ENCODE data around the gene FUBP3.
A peak's percentile ranks its signal among the peaks of the same experiment; 100 is the strongest.
"Not testable (repeated sequence)": the region's sequence is repeated elsewhere in the genome, so short reads cannot be mapped to it uniquely, and the experiment has no call there.

Gene FUBP3

GRCh38 chr9:130664251-130665028 is 85.1 kb downstream of the FUBP3 start, which contains the start of gene PRDM12:
Gene PRDM12, plus strand, starts transcription at chr9:130664594. Its CDS starts 60 bp downstream, at chr9:130664654.
- DNase-seq = no peak

GRCh38 chr9:130665029-130665430 is 85.7 kb downstream of the FUBP3 start:
- DNase-seq = no peak

GRCh38 chr9:130665431-130666392 is 86.3 kb downstream of the FUBP3 start:
- DNase-seq = no peak

GRCh38 chr9:130666393-130667119 is 87.2 kb downstream of the FUBP3 start:
- DNase-seq = no peak

- DNase-seq = no peak
These were observed 87.7 kb downstream of the FUBP3 start for GRCh38 chr9:130667120-130667435.

GRCh38 chr9:130668196-130668595 is 88.8 kb downstream of the FUBP3 start:
- DNase-seq = no peak

- DNase-seq = no peak
These were observed 89.3 kb downstream of the FUBP3 start for GRCh38 chr9:130668659-130669058.

- DNase-seq = no peak
These were observed 90.6 kb downstream of the FUBP3 start for GRCh38 chr9:130669965-130670364.

GRCh38 chr9:130670644-130671043 is 91.3 kb downstream of the FUBP3 start:
- DNase-seq = no peak

GRCh38 chr9:130672466-130672865 is 93.1 kb downstream of the FUBP3 start:
- no peak for DNase-seq

GRCh38 chr9:130672933-130673615 is 93.7 kb downstream of the FUBP3 start:
- DNase-seq = no peak

- no peak for DNase-seq
These were observed 96.0 kb downstream of the FUBP3 start for GRCh38 chr9:130675396-130675795.

GRCh38 chr9:130677252-130677651 is 97.9 kb downstream of the FUBP3 start:
- DNase-seq = no peak

GRCh38 chr9:130680836-130681768 is 101.7 kb downstream of the FUBP3 start:
- peak in 2 of 4 experiments; percentile 18 to 37 for DNase-seq

GRCh38 chr9:130681769-130682420 is 102.5 kb downstream of the FUBP3 start:
- DNase-seq = no peak

GRCh38 chr9:130682421-130683121 is 103.2 kb downstream of the FUBP3 start:
- DNase-seq = peak in 3 of 4 experiments; percentile 16 to 50 (median 32)

GRCh38 chr9:130685104-130685503 is 105.7 kb downstream of the FUBP3 start:
- no peak for DNase-seq

GRCh38 chr9:130685945-130686344 is 106.6 kb downstream of the FUBP3 start:
- DNase-seq = not testable (repeated sequence)

GRCh38 chr9:130687615-130688014 is 108.2 kb downstream of the FUBP3 start:
- no peak for DNase-seq
